HL-60 (cell line): ENCODE data around the gene PHF13.

ENCODE experiments used
- DNase-seq, 2 experiments: peaks; one replicate each; pipeline ENCODE4 v3.0.0-alpha.2; 2010 to 2020; ENCODE audit warnings: low read depth in 1 of 2, low spot score in 1 of 2
- H3K27ac ChIP-seq: fragments of 250-450 bp; sonication (Bioruptor Pico); replicated peaks from 2 replicates; pipeline ENCODE4 v1.5.1; 2020; ENCODE audit warnings: mild to moderate bottlenecking, moderate library complexity
- H3K27me3 ChIP-seq: fragments of 250-450 bp; sonication (Bioruptor Pico); 2 replicates; pipeline ENCODE4 v1.5.1; 2021; ENCODE audit warnings: mild to moderate bottlenecking, moderate library complexity; ENCODE audit not compliant: insufficient read depth, poor library complexity, severe bottlenecking
- H3K4me3 ChIP-seq: replicated peaks from 2 replicates; pipeline ENCODE4 v1.5.1; 2011; ENCODE audit warnings: mild to moderate bottlenecking, control low read depth, low read length; ENCODE audit not compliant: insufficient read depth
- CTCF ChIP-seq: IDR thresholded peaks from one replicate; pipeline ENCODE4 v1.5.1; 2011; ENCODE audit warnings: low read length, control low read depth, inconsistent platforms; ENCODE audit not compliant: insufficient read depth
- GABPA ChIP-seq: IDR thresholded peaks from 2 replicates; pipeline ENCODE4 v1.6.1; 2012; ENCODE audit warnings: low read depth
- POLR2AphosphoS5 ChIP-seq: IDR thresholded peaks from 2 replicates; pipeline ENCODE4 v1.6.1; 2012; ENCODE audit warnings: low read depth
- REST ChIP-seq: IDR thresholded peaks from 2 replicates; pipeline ENCODE4 v1.6.1; 2012; ENCODE audit warnings: low read depth; ENCODE audit not compliant: insufficient replicate concordance
- SPI1 ChIP-seq: IDR thresholded peaks from 2 replicates; pipeline ENCODE4 v1.6.1; 2012; ENCODE audit warnings: low read depth, mild to moderate bottlenecking, borderline replicate concordance

PHF13 gene

GRCh38 chr1:6601049-6601922 is 12.2 kb upstream of the PHF13 start:
- DNase-seq = peak; percentile 82 to 89

GRCh38 chr1:6601923-6602668 is 11.4 kb upstream of the PHF13 start:
- Histone ChIP-seq H3K27ac (peak overlapping the region; percentile 90), H3K4me3 (peak overlapping the region; percentile 93), H3K27me3 (no peaks in the 10 kb centered on the region)
- TF ChIP-seq SPI1 = no peak; the same call in 1 of the 2 replicates
- peak; percentile 31 for TF ChIP-seq REST
- DNase-seq = no peak

More at GRCh38 chr1:6601049-6601922, 12.2 kb upstream of the PHF13 start:
- H3K27ac ChIP-seq = peak overlapping the region; percentile 81
- no peaks in the 10 kb centered on the region for H3K27me3 ChIP-seq
- peak overlapping the region; percentile 93 for H3K4me3 ChIP-seq
- no peak for TF ChIP-seq GABPA
- 0 out of 2 replicates have a peak, but pooled peaks have one; percentile 20 for TF ChIP-seq POLR2AphosphoS5
- no peak for TF ChIP-seq CTCF
- no peak for TF ChIP-seq REST
- TF ChIP-seq SPI1 = no peak

GRCh38 chr1:6602669-6603237 is 10.8 kb upstream of the PHF13 start, which contains the start of gene KLHL21:
Gene KLHL21, minus strand, starts transcription at chr1:6602869. Its CDS starts 52 bp downstream, at chr1:6602817.
- peak within 1 kb of the TSS; percentile 93 for H3K4me3 ChIP-seq
- peak; percentile 81 for DNase-seq
- peak within 1 kb of the TSS; percentile 90 for H3K27ac ChIP-seq
- no peak for TF ChIP-seq SPI1
- peak; percentile 78; the same call in 1 of the 2 replicates for TF ChIP-seq POLR2AphosphoS5
- H3K27me3 ChIP-seq = no peaks in the 10 kb centered on the region

- TF ChIP-seq GABPA = no peak
- TF ChIP-seq POLR2AphosphoS5 = no peak
- no peak for TF ChIP-seq CTCF
- no peak for TF ChIP-seq REST
- no peak for TF ChIP-seq SPI1
- Histone ChIP-seq H3K27ac (peak overlapping the region; percentile 90), H3K4me3 (peak overlapping the region; percentile 93), H3K27me3 (no peaks in the 10 kb centered on the region)
- peak in 1 of 2 experiments; percentile 54 for DNase-seq
These were observed 10.2 kb upstream of the PHF13 start for GRCh38 chr1:6603238-6603914.
